PC-3 (cell line): Measurements from ENCODE around the gene PPM1F. TPM values are rescaled to one million over a fixed set of nuclear protein-coding genes. Genes with fewer than 3 reads are reported as not detected.

Source experiments
- ATAC-seq: fragments of 200-7000 bp; cut with Tn5 transposase; 2 replicates; pipeline ENCODE4 v1.9.1; 2020; ENCODE audit warnings: mild to moderate bottlenecking, moderate library complexity
- BruUV-seq: library from RNA; stranded (reverse); fragments of 400-500 nt; replicated peaks from 2 replicates; lab custom pipeline; 2021; lab: Mats Ljungman, UMichigan
- CTCF ChIA-PET: fragments of 300-600 bp; sonication (Branson Sonifier 250); formaldehyde crosslinking; loops from one replicate; lab custom pipeline; 2022; ENCODE audit warnings: antibody characterized with exemption; lab: Charles Lee
- POLR2A ChIA-PET: fragments of 300-600 bp; sonication (Branson Sonifier 250); formaldehyde crosslinking; loops from one replicate; lab custom pipeline; 2022; ENCODE audit warnings: antibody characterized with exemption; ENCODE audit not compliant: unreplicated experiment; lab: Charles Lee
- DNase-seq: peaks from one replicate; pipeline ENCODE4 v3.0.0-alpha.2; 2015
- H2AFZ ChIP-seq: fragments of 300-600 bp; sonication (generic); 2 replicates; pipeline ENCODE4 v1.6.0; 2016; ENCODE audit warnings: antibody characterized with exemption, low read length
- H3F3A ChIP-seq: fragments of 300-600 bp; sonication (generic); one replicate; pipeline ENCODE4 v1.6.0; 2017; ENCODE audit warnings: antibody characterized with exemption, low read length, control low read depth, mild to moderate bottlenecking; ENCODE audit not compliant: unreplicated experiment
- H3K27ac ChIP-seq: fragments of 300-600 bp; sonication (generic); 2 replicates; pipeline ENCODE4 v1.5.1; 2016; ENCODE audit warnings: mild to moderate bottlenecking, low read length
- H3K27me3 ChIP-seq: fragments of 300-600 bp; sonication (generic); 2 replicates; pipeline ENCODE4 v1.6.1; 2016; ENCODE audit warnings: low read length, mixed read lengths
- H3K36me3 ChIP-seq: fragments of 300-600 bp; sonication (generic); 2 replicates; pipeline ENCODE4 v1.6.1; 2016; ENCODE audit warnings: low read depth, mixed run types, low read length, mixed read lengths
- H3K4me1 ChIP-seq: fragments of 300-600 bp; sonication (generic); 2 replicates; pipeline ENCODE4 v1.5.1; 2016; ENCODE audit warnings: low read length; ENCODE audit not compliant: insufficient read depth
- H3K4me2 ChIP-seq: fragments of 300-600 bp; sonication (generic); 2 replicates; pipeline ENCODE4 v1.6.0; 2016; ENCODE audit warnings: low read length
- H3K4me3 ChIP-seq: fragments of 300-600 bp; sonication (generic); 2 replicates; pipeline ENCODE4 v1.5.1; 2016; ENCODE audit warnings: mild to moderate bottlenecking, low read length, mixed read lengths
- H3K79me2 ChIP-seq: fragments of 300-600 bp; sonication (generic); 2 replicates; pipeline ENCODE4 v1.6.1; 2017; ENCODE audit warnings: low read length, mixed read lengths
- H3K9ac ChIP-seq: fragments of 300-600 bp; sonication (generic); 2 replicates; pipeline ENCODE4 v1.6.0; 2016; ENCODE audit warnings: mild to moderate bottlenecking, low read length
- H3K9me2 ChIP-seq: fragments of 300-600 bp; sonication (generic); replicated peaks from 2 replicates; pipeline ENCODE4 v1.6.1; 2016; ENCODE audit warnings: mixed run types, low read length, mixed read lengths
- H3K9me3 ChIP-seq: fragments of 300-600 bp; sonication (generic); 2 replicates; pipeline ENCODE4 v1.6.1; 2016; ENCODE audit warnings: low read length, mixed read lengths
- H4K20me1 ChIP-seq: fragments of 300-600 bp; sonication (generic); 2 replicates; pipeline ENCODE4 v1.6.1; 2016; ENCODE audit warnings: low read length, mixed read lengths
- CTCF ChIP-seq: fragments of 300-600 bp; sonication (generic); conservative IDR thresholded peaks from 2 replicates; pipeline ENCODE4 v1.5.1; 2017; ENCODE audit warnings: antibody characterized with exemption, low read depth, mild to moderate bottlenecking, low read length
- EZH2 ChIP-seq: fragments of 300-600 bp; sonication (generic); IDR thresholded peaks from one replicate; pipeline ENCODE4 v1.6.1; 2017; ENCODE audit warnings: antibody characterized with exemption, mild to moderate bottlenecking, low read length; ENCODE audit not compliant: unreplicated experiment
- EZH2phosphoT487 ChIP-seq: fragments of 300-600 bp; sonication (generic); IDR thresholded peaks from 2 replicates; pipeline ENCODE4 v1.6.1; 2018; ENCODE audit warnings: mild to moderate bottlenecking, antibody characterized with exemption, low read length, borderline replicate concordance
- intact Hi-C: fragments of 100-400 bp; cut with micrococcal nuclease; formaldehyde crosslinking; loops from 2 replicates; pipeline ENCODE4 v1.9.0; 2023
- total RNA-seq: library from RNA; depleted of rRNA; stranded (reverse); fragments of >200 nt; gene quantifications from 2 replicates; pipeline ENCODE4 v1.2.3, GENCODE V29; 2014

The PPM1F gene
- total RNA-seq, 1 experiment from 2014 or later = 40.4 TPM

- Histone ChIP-seq H3F3A (no peaks in the 10 kb centered on the region), H3K4me2 (no peak overlapping the region), H3K9me2 (no peaks in the 10 kb centered on the region), H3K9ac (no peak overlapping the region), H3K4me3 (no peak overlapping the region), H2AFZ (no peak overlapping the region), H4K20me1 (no peaks in the 10 kb centered on the region), H3K27ac (no peak overlapping the region), H3K9me3 (no peaks in the 10 kb centered on the region), H3K27me3 (no peaks in the 10 kb centered on the region), H3K79me2 (no peaks in the 10 kb centered on the region), H3K4me1 (no peaks in the 10 kb centered on the region), H3K36me3 (peaks cover 7% of the 10 kb centered on the region; the same call in 1 of the 2 replicates)
- ATAC-seq (no peak), DNase-seq (no peak)
- POLR2A ChIA-PET = no interaction called here
- intact Hi-C loops = no loop called here
- TF ChIP-seq EZH2 (no peak), EZH2phosphoT487 (no peak), CTCF (no peak)
- BruUV-seq = no TSS peak
- CTCF ChIA-PET = no interaction called here
Measured at GRCh38 chr22:21926728-21927127, 25.9 kb downstream of the PPM1F start.

- DNase-seq (no peak), ATAC-seq (no peak)
- H3K9me3 ChIP-seq = no peaks in the 10 kb centered on the region
- no peaks in the 10 kb centered on the region for H3K36me3 ChIP-seq
- H3K4me3 ChIP-seq = no peak overlapping the region
- no peaks in the 10 kb centered on the region for H3K79me2 ChIP-seq
- intact Hi-C loops = no loop called here
- no peak overlapping the region for H3K27ac ChIP-seq
- no peak overlapping the region for H3K4me2 ChIP-seq
- H3K9me2 ChIP-seq = no peaks in the 10 kb centered on the region
- ChIA-PET POLR2A (no interaction called here), CTCF (no interaction called here)
- no peaks in the 10 kb centered on the region for H4K20me1 ChIP-seq
- no peaks in the 10 kb centered on the region for H3K27me3 ChIP-seq
- H3K9ac ChIP-seq = no peak overlapping the region
- no peak overlapping the region for H2AFZ ChIP-seq
- TF ChIP-seq EZH2phosphoT487 (no peak), CTCF (no peak), EZH2 (no peak)
- H3K4me1 ChIP-seq = no peaks in the 10 kb centered on the region
- no peaks in the 10 kb centered on the region for H3F3A ChIP-seq
- no TSS peak for BruUV-seq
Measured at GRCh38 chr22:21923163-21923561, 29.5 kb downstream of the PPM1F start.

DNA sequence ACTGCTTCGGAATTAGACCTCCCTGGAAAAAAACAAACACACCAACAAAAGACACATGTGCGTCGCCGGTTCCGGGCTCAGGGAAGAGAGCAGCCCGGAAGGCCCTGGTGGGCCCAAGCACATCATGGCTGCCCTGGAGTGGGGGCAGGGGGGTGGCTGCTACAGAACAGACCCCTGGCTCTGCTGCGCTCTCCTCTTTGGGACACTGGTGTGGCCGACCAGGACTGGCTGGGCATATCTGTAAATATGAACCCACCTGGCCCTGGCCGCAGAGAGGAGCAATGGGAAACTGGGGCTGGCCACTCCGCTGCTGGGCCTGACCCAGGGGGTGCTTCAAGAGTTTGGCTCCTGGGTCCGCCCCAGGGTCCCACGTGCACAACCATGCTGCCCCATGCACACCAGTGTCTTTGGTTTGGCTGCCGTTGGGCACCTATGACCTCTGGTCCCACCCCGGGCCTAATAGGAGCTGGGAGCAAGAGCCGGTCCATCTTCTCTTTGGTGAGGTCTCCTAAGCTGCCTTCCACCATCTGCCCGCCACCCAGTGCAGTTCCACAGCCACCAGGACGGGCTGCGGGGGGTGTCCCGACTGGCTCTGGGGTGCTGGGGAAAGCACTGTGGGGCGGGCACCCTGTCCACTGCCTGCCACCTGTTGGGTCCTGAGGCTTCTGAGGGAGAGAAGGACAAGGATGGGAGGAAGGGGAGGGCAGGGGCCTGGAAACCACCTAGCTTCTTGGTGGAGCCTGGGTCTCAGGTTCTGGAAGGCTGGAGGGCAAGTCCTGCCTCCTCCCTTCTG is 30.1 kb downstream of the PPM1F start:
- H3K4me3 ChIP-seq = no peak overlapping the region
- no peaks in the 10 kb centered on the region for H3K79me2 ChIP-seq
- intact Hi-C loops = no loop called here
- H3K36me3 ChIP-seq = no peaks in the 10 kb centered on the region
- H3K27me3 ChIP-seq = no peaks in the 10 kb centered on the region
- no TSS peak for BruUV-seq
- no peaks in the 10 kb centered on the region for H4K20me1 ChIP-seq
- no peaks in the 10 kb centered on the region for H3K9me2 ChIP-seq
- TF ChIP-seq EZH2 (no peak), CTCF (no peak), EZH2phosphoT487 (no peak)
- no peak overlapping the region for H3K9ac ChIP-seq
- POLR2A ChIA-PET = no interaction called here
- no peaks in the 10 kb centered on the region for H3K9me3 ChIP-seq
- DNase-seq (no peak), ATAC-seq (no peak)
- no peaks in the 10 kb centered on the region for H3K4me1 ChIP-seq
- no peak overlapping the region for H3K4me2 ChIP-seq
- no peak overlapping the region for H3K27ac ChIP-seq
- H3F3A ChIP-seq = no peaks in the 10 kb centered on the region
- H2AFZ ChIP-seq = no peak overlapping the region
- CTCF ChIA-PET = no interaction called here
